ENCODE measurements around the gene PPP2R5E.

The PPP2R5E gene

GRCh38 chr14:63486738-63487137, 56.4 kb downstream of the PPP2R5E start:
- Histone ChIP-seq H3K9ac (ENCODE audit: low read depth, low read length) (no peak overlapping the region), H3K27me3 (ENCODE audit: control insufficient read depth, insufficient read depth, low read length) (no peaks in the 10 kb centered on the region), H3K9me3 (replicated peaks; ENCODE audit: low read length) (no peaks in the 10 kb centered on the region), H3K4me2 (ENCODE audit: low read length) (no peak overlapping the region), H3K36me3 (ENCODE audit: insufficient read depth, low read length) (no peaks in the 10 kb centered on the region), H3K4me3 (ENCODE audit: low read length) (no peak overlapping the region), H3K4me1 (ENCODE audit: control insufficient read depth, insufficient read depth, low read length) (peaks cover 10% of the 10 kb centered on the region)

GRCh38 chr14:63483315-63483714, 59.9 kb downstream of the PPP2R5E start:
- Histone ChIP-seq H3K9ac (ENCODE audit: low read depth, low read length) (no peak overlapping the region), H3K4me3 (ENCODE audit: low read length) (no peak overlapping the region), H3K4me2 (ENCODE audit: low read length) (no peak overlapping the region), H3K36me3 (ENCODE audit: insufficient read depth, low read length) (no peaks in the 10 kb centered on the region), H3K4me1 (ENCODE audit: control insufficient read depth, insufficient read depth, low read length) (peaks cover 10% of the 10 kb centered on the region), H3K27me3 (ENCODE audit: control insufficient read depth, insufficient read depth, low read length) (no peaks in the 10 kb centered on the region), H3K9me3 (replicated peaks; ENCODE audit: low read length) (no peaks in the 10 kb centered on the region)

GRCh38 chr14:63480599-63480998, 62.6 kb downstream of the PPP2R5E start:
- H3K4me1 ChIP-seq (ENCODE audit: control insufficient read depth, insufficient read depth, low read length) = peaks cover 10% of the 10 kb centered on the region
- no peaks in the 10 kb centered on the region for H3K9me3 ChIP-seq (replicated peaks; ENCODE audit: low read length)
- no peaks in the 10 kb centered on the region for H3K27me3 ChIP-seq (ENCODE audit: control insufficient read depth, insufficient read depth, low read length)
- no peaks in the 10 kb centered on the region for H3K36me3 ChIP-seq (ENCODE audit: insufficient read depth, low read length)
- no peak overlapping the region for H3K9ac ChIP-seq (ENCODE audit: low read depth, low read length)
- H3K4me3 ChIP-seq (ENCODE audit: low read length) = no peak overlapping the region
- no peak overlapping the region for H3K4me2 ChIP-seq (ENCODE audit: low read length)

- Histone ChIP-seq H3K36me3 (ENCODE audit: insufficient read depth, low read length) (no peaks in the 10 kb centered on the region), H3K9me3 (replicated peaks; ENCODE audit: low read length) (no peaks in the 10 kb centered on the region), H3K4me3 (ENCODE audit: low read length) (no peak overlapping the region), H3K4me2 (ENCODE audit: low read length) (no peak overlapping the region), H3K4me1 (ENCODE audit: control insufficient read depth, insufficient read depth, low read length) (peaks cover 10% of the 10 kb centered on the region), H3K27me3 (ENCODE audit: control insufficient read depth, insufficient read depth, low read length) (no peaks in the 10 kb centered on the region), H3K9ac (ENCODE audit: low read depth, low read length) (no peak overlapping the region)
These were observed 64.7 kb downstream of the PPP2R5E start for GRCh38 chr14:63478437-63478852.

- peaks cover 10% of the 10 kb centered on the region for H3K4me1 ChIP-seq (ENCODE audit: control insufficient read depth, insufficient read depth, low read length)
- no peaks in the 10 kb centered on the region for H3K9me3 ChIP-seq (replicated peaks; ENCODE audit: low read length)
- H3K4me3 ChIP-seq (ENCODE audit: low read length) = no peak overlapping the region
- H3K9ac ChIP-seq (ENCODE audit: low read depth, low read length) = no peak overlapping the region
- H3K36me3 ChIP-seq (ENCODE audit: insufficient read depth, low read length) = no peaks in the 10 kb centered on the region
- H3K4me2 ChIP-seq (ENCODE audit: low read length) = no peak overlapping the region
- H3K27me3 ChIP-seq (ENCODE audit: control insufficient read depth, insufficient read depth, low read length) = no peaks in the 10 kb centered on the region
These were observed 65.2 kb downstream of the PPP2R5E start for GRCh38 chr14:63478010-63478409.

- H3K4me2 ChIP-seq (ENCODE audit: low read length) = no peak overlapping the region
- H3K27me3 ChIP-seq (ENCODE audit: control insufficient read depth, insufficient read depth, low read length) = no peaks in the 10 kb centered on the region
- H3K9ac ChIP-seq (ENCODE audit: low read depth, low read length) = no peak overlapping the region
- no peaks in the 10 kb centered on the region for H3K36me3 ChIP-seq (ENCODE audit: insufficient read depth, low read length)
- no peak overlapping the region for H3K4me3 ChIP-seq (ENCODE audit: low read length)
- H3K4me1 ChIP-seq (ENCODE audit: control insufficient read depth, insufficient read depth, low read length) = peaks cover 7% of the 10 kb centered on the region
- no peaks in the 10 kb centered on the region for H3K9me3 ChIP-seq (replicated peaks; ENCODE audit: low read length)
These were observed 65.6 kb downstream of the PPP2R5E start for GRCh38 chr14:63477556-63477955.

GRCh38 chr14:63475761-63476160, 67.4 kb downstream of the PPP2R5E start:
- Histone ChIP-seq H3K36me3 (ENCODE audit: insufficient read depth, low read length) (no peaks in the 10 kb centered on the region), H3K27me3 (ENCODE audit: control insufficient read depth, insufficient read depth, low read length) (no peaks in the 10 kb centered on the region), H3K9me3 (replicated peaks; ENCODE audit: low read length) (no peaks in the 10 kb centered on the region), H3K9ac (ENCODE audit: low read depth, low read length) (no peak overlapping the region), H3K4me2 (ENCODE audit: low read length) (no peak overlapping the region), H3K4me3 (ENCODE audit: low read length) (no peak overlapping the region), H3K4me1 (ENCODE audit: control insufficient read depth, insufficient read depth, low read length) (peaks cover 11% of the 10 kb centered on the region)

GRCh38 chr14:63474844-63475243, 68.3 kb downstream of the PPP2R5E start:
- Histone ChIP-seq H3K9me3 (replicated peaks; ENCODE audit: low read length) (no peaks in the 10 kb centered on the region), H3K4me3 (ENCODE audit: low read length) (no peak overlapping the region), H3K27me3 (ENCODE audit: control insufficient read depth, insufficient read depth, low read length) (no peaks in the 10 kb centered on the region), H3K4me2 (ENCODE audit: low read length) (no peak overlapping the region), H3K4me1 (ENCODE audit: control insufficient read depth, insufficient read depth, low read length) (peaks cover 15% of the 10 kb centered on the region), H3K36me3 (ENCODE audit: insufficient read depth, low read length) (no peaks in the 10 kb centered on the region), H3K9ac (ENCODE audit: low read depth, low read length) (no peak overlapping the region)

- H3K4me1 ChIP-seq (ENCODE audit: control insufficient read depth, insufficient read depth, low read length) = peaks cover 15% of the 10 kb centered on the region
These were observed 69.1 kb downstream of the PPP2R5E start for GRCh38 chr14:63474111-63474510.

GRCh38 chr14:63472986-63473788, 70.0 kb downstream of the PPP2R5E start:
- no peak overlapping the region for H3K4me2 ChIP-seq (ENCODE audit: low read length)
- H3K4me3 ChIP-seq (ENCODE audit: low read length) = no peak overlapping the region
- no peak overlapping the region for H3K9ac ChIP-seq (ENCODE audit: low read depth, low read length)
- no peaks in the 10 kb centered on the region for H3K27me3 ChIP-seq (ENCODE audit: control insufficient read depth, insufficient read depth, low read length)
- no peaks in the 10 kb centered on the region for H3K36me3 ChIP-seq (ENCODE audit: insufficient read depth, low read length)
- H3K9me3 ChIP-seq (replicated peaks; ENCODE audit: low read length) = no peaks in the 10 kb centered on the region
- peaks cover 17% of the 10 kb centered on the region for H3K4me1 ChIP-seq (ENCODE audit: control insufficient read depth, insufficient read depth, low read length)

More at GRCh38 chr14:63474111-63474510, 69.1 kb downstream of the PPP2R5E start:
- no peak overlapping the region for H3K9ac ChIP-seq (ENCODE audit: low read depth, low read length)
- no peaks in the 10 kb centered on the region for H3K27me3 ChIP-seq (ENCODE audit: control insufficient read depth, insufficient read depth, low read length)
- no peaks in the 10 kb centered on the region for H3K36me3 ChIP-seq (ENCODE audit: insufficient read depth, low read length)
- H3K9me3 ChIP-seq (replicated peaks; ENCODE audit: low read length) = no peaks in the 10 kb centered on the region
- H3K4me3 ChIP-seq (ENCODE audit: low read length) = no peak overlapping the region
- no peak overlapping the region for H3K4me2 ChIP-seq (ENCODE audit: low read length)

GRCh38 chr14:63470962-63471793, 72.0 kb downstream of the PPP2R5E start:
- no peak overlapping the region for H3K9ac ChIP-seq (ENCODE audit: low read depth, low read length)
- H3K4me1 ChIP-seq (ENCODE audit: control insufficient read depth, insufficient read depth, low read length) = peaks cover 18% of the 10 kb centered on the region
- no peak overlapping the region for H3K4me3 ChIP-seq (ENCODE audit: low read length)
- H3K4me2 ChIP-seq (ENCODE audit: low read length) = peak overlapping the region; percentile 48
- H3K9me3 ChIP-seq (replicated peaks; ENCODE audit: low read length) = no peaks in the 10 kb centered on the region
- no peaks in the 10 kb centered on the region for H3K27me3 ChIP-seq (ENCODE audit: control insufficient read depth, insufficient read depth, low read length)
- H3K36me3 ChIP-seq (ENCODE audit: insufficient read depth, low read length) = no peaks in the 10 kb centered on the region

All from skeletal muscle satellite cell (primary cell).